ENCODE results near the gene CNOT6. TPM values are rescaled to one million over a fixed set of nuclear protein-coding genes. Genes with fewer than 3 reads are reported as not detected.
"Not testable (repeated sequence)": the region's sequence is repeated elsewhere in the genome, so short reads cannot be mapped to it uniquely, and the experiment has no call there.

CNOT6 gene
- total RNA-seq, 1 donor from 2014 or later, result 55.7 TPM

GRCh38 chr5:180525399-180525798 is 31.2 kb downstream of the CNOT6 start:
- no peak for TF ChIP-seq CTCF (conservative IDR thresholded peaks at IDR 0.05)
- Mint-ChIP-seq H3K27me3 (no peaks in the 10 kb centered on the region), H3K4me1 (ENCODE audit: unreplicated experiment) (peaks cover 47% of the 10 kb centered on the region), H3K36me3 (peaks cover 31% of the 10 kb centered on the region), H3K27ac (no peak overlapping the region), H3K4me3 (no peak overlapping the region), H3K9me3 (peaks cover 4% of the 10 kb centered on the region)
- DNase-seq (ENCODE audit: extremely low spot score, unreplicated experiment), result no peak

- Mint-ChIP-seq H3K36me3 (peaks cover 31% of the 10 kb centered on the region), H3K27me3 (no peaks in the 10 kb centered on the region), H3K27ac (no peak overlapping the region), H3K9me3 (peaks cover 4% of the 10 kb centered on the region), H3K4me1 (ENCODE audit: unreplicated experiment) (peaks cover 42% of the 10 kb centered on the region), H3K4me3 (no peak overlapping the region)
- DNase-seq (ENCODE audit: extremely low spot score, unreplicated experiment), result no peak
- no peak for TF ChIP-seq CTCF (conservative IDR thresholded peaks at IDR 0.05)
Observed at GRCh38 chr5:180526269-180526668, 32.1 kb downstream of the CNOT6 start.

- H3K9me3 Mint-ChIP-seq, result peaks cover 4% of the 10 kb centered on the region
- H3K36me3 Mint-ChIP-seq, result peaks cover 35% of the 10 kb centered on the region
- no peak overlapping the region for H3K27ac Mint-ChIP-seq
- no peak for TF ChIP-seq CTCF (conservative IDR thresholded peaks at IDR 0.05)
- H3K4me1 Mint-ChIP-seq (ENCODE audit: unreplicated experiment), result peaks cover 29% of the 10 kb centered on the region
- no peaks in the 10 kb centered on the region for H3K27me3 Mint-ChIP-seq
- H3K4me3 Mint-ChIP-seq, result no peak overlapping the region
- no peak for DNase-seq (ENCODE audit: extremely low spot score, unreplicated experiment)
Observed at GRCh38 chr5:180527659-180528058, 33.5 kb downstream of the CNOT6 start.

- H3K4me3 Mint-ChIP-seq; H3K27ac Mint-ChIP-seq; H3K27me3 Mint-ChIP-seq; H3K9me3 Mint-ChIP-seq; DNase-seq (ENCODE audit: extremely low spot score, unreplicated experiment); H3K4me1 Mint-ChIP-seq (ENCODE audit: unreplicated experiment): not testable (repeated sequence)
- H3K36me3 Mint-ChIP-seq, result peaks cover 51% of the 10 kb centered on the region
Observed at GRCh38 chr5:180531036-180531585, 36.9 kb downstream of the CNOT6 start.

GRCh38 chr5:180532268-180532667 is 38.1 kb downstream of the CNOT6 start:
- H3K4me1 Mint-ChIP-seq (ENCODE audit: unreplicated experiment), result peaks cover 4% of the 10 kb centered on the region
- no peak overlapping the region for H3K27ac Mint-ChIP-seq
- no peak for TF ChIP-seq CTCF (conservative IDR thresholded peaks at IDR 0.05)

GRCh38 chr5:180533845-180534244 is 39.7 kb downstream of the CNOT6 start:
- Mint-ChIP-seq H3K36me3 (peaks cover 52% of the 10 kb centered on the region), H3K4me1 (ENCODE audit: unreplicated experiment) (peaks cover 4% of the 10 kb centered on the region), H3K9me3 (peaks cover 4% of the 10 kb centered on the region), H3K27ac (no peak overlapping the region), H3K4me3 (no peak overlapping the region), H3K27me3 (no peaks in the 10 kb centered on the region)
- DNase-seq (ENCODE audit: extremely low spot score, unreplicated experiment), result no peak
- no peak for TF ChIP-seq CTCF (conservative IDR thresholded peaks at IDR 0.05)

More at GRCh38 chr5:180532268-180532667, 38.1 kb downstream of the CNOT6 start:
- H3K9me3 Mint-ChIP-seq, result peaks cover 4% of the 10 kb centered on the region
- no peak overlapping the region for H3K4me3 Mint-ChIP-seq
- no peaks in the 10 kb centered on the region for H3K27me3 Mint-ChIP-seq
- peaks cover 53% of the 10 kb centered on the region for H3K36me3 Mint-ChIP-seq
- DNase-seq (ENCODE audit: extremely low spot score, unreplicated experiment), result no peak

Data from type B pancreatic cell (in vitro differentiated cells).